K562 (cell line): ENCODE results near the gene KMT2C. TPM values are rescaled to one million over a fixed set of nuclear protein-coding genes. Genes with fewer than 3 reads are reported as not detected.

Experiments
- ATAC-seq: fragments of 200-7000 bp; cut with Tn5 transposase; 3 replicates; pipeline ENCODE4 v1.9.1; 2020; ENCODE audit warnings: moderate library complexity
- BruUV-seq: library from RNA; stranded (reverse); fragments of 400-500 nt; replicated peaks from 2 replicates; lab custom pipeline; 2021; lab: Mats Ljungman, UMichigan
- CTCF ChIA-PET: fragments of 300-600 bp; formaldehyde crosslinking; extraction: SDS; loops from one replicate; lab custom pipeline; 2021; ENCODE audit warnings: low intra/inter-chr PET ratio; lab: Yijun Ruan, JAX
- POLR2A ChIA-PET: fragments of 300-600, 350-650 bp; sonication (Branson Sonifier 250); formaldehyde crosslinking; extraction: SDS; loops from one replicate; lab custom pipeline; 2021; ENCODE audit warnings: antibody characterized with exemption, inconsistent platforms; lab: Yijun Ruan, JAX
- DNase-seq, 4 experiments: peaks; one replicate each; pipeline versions ENCODE4 v3.0.0 to v3.0.0-alpha.2; 2011 to 2018; ENCODE audit warnings: low spot score in 3 of 4, mixed read lengths in 3 of 4; ENCODE audit errors: extremely low read depth in 1 of 4
- FAIRE-seq: peaks from 2 replicates; lab custom pipeline; 2011; peaks lifted over from hg19 to GRCh38; lab: Jason Lieb, UNC
- H2AFZ ChIP-seq: 2 replicates; pipeline ENCODE4 v1.6.0; 2011; ENCODE audit warnings: low read depth, low read length, control low read depth, inconsistent platforms
- H3K27ac ChIP-seq: fragments of 200-600 bp; 3 replicates; pipeline ENCODE4 v1.8.0; 2011; ENCODE audit warnings: low read depth, mild to moderate bottlenecking, control low read depth, inconsistent platforms, low read length, moderate library complexity, mixed read lengths; ENCODE audit errors: extremely low read depth
- H3K27me3 ChIP-seq, 2 experiments: fragments of 300-600 bp in 1 of 2; 2 replicates in 1 of 2; 3 replicates in 1 of 2; pipeline versions ENCODE4 v1.6.0 to v1.8.0; 2011; ENCODE audit warnings: inconsistent platforms in 2 of 2, low read length in 2 of 2, mild to moderate bottlenecking in 1 of 2, mixed read lengths in 1 of 2, moderate library complexity in 1 of 2; ENCODE audit not compliant: control insufficient read depth in 2 of 2, insufficient read depth in 2 of 2
- H3K36me3 ChIP-seq: fragments of 300-600 bp; 3 replicates; pipeline ENCODE4 v1.8.0; 2011; ENCODE audit warnings: mild to moderate bottlenecking, low read length, inconsistent platforms; ENCODE audit not compliant: control insufficient read depth, insufficient read depth
- H3K4me1 ChIP-seq, 2 experiments: fragments of 200-600 bp in 1 of 2; replicated peaks in 1 of 2; 2 replicates in 1 of 2; 3 replicates in 1 of 2; pipeline versions ENCODE4 v1.5.1 to v1.8.0; 2011; ENCODE audit warnings: inconsistent platforms in 2 of 2, low read length in 2 of 2, mild to moderate bottlenecking in 1 of 2, mixed read lengths in 1 of 2, moderate library complexity in 1 of 2; ENCODE audit not compliant: control insufficient read depth in 2 of 2, insufficient read depth in 2 of 2
- H3K4me2 ChIP-seq: 2 replicates; pipeline ENCODE4 v1.6.1; 2011; ENCODE audit warnings: low read length, control low read depth, inconsistent platforms, mixed read lengths; ENCODE audit not compliant: insufficient read depth
- H3K4me3 ChIP-seq: fragments of 200-600 bp; sonication (generic), shearing (Covaris generic); 2 replicates; pipeline ENCODE4 v1.5.1; 2016; ENCODE audit warnings: control low read depth, inconsistent platforms
- H3K79me2 ChIP-seq: fragments of 200-600 bp; 3 replicates; pipeline ENCODE4 v1.8.0; 2011; ENCODE audit warnings: low read length, inconsistent platforms; ENCODE audit not compliant: control insufficient read depth, insufficient read depth
- H3K9ac ChIP-seq, 2 experiments: 2 replicates each; pipeline versions ENCODE4 v1.6.0 to v1.6.1; 2011; ENCODE audit warnings: low read depth in 2 of 2, low read length in 2 of 2, control low read depth in 1 of 2, inconsistent platforms in 1 of 2, mild to moderate bottlenecking in 1 of 2, mixed read lengths in 1 of 2; ENCODE audit not compliant: insufficient read depth in 1 of 2
- H3K9me1 ChIP-seq: one replicate; pipeline ENCODE4 v1.6.0; 2011; ENCODE audit warnings: inconsistent platforms, mild to moderate bottlenecking, low read length, moderate library complexity; ENCODE audit not compliant: control insufficient read depth, insufficient read depth
- H3K9me3 ChIP-seq: replicated peaks from 2 replicates; pipeline ENCODE4 v1.5.1; 2011; ENCODE audit warnings: low read depth, low read length, inconsistent platforms; ENCODE audit not compliant: control insufficient read depth, insufficient read depth
- H4K20me1 ChIP-seq: replicated peaks from 2 replicates; pipeline ENCODE4 v1.6.1; 2011; ENCODE audit warnings: low read length, inconsistent platforms, mixed read lengths; ENCODE audit not compliant: control insufficient read depth, insufficient read depth
- GTF3C2 ChIP-seq: IDR thresholded peaks from 3 replicates; pipeline ENCODE4 v1.6.1; 2011; ENCODE audit warnings: borderline replicate concordance, mild to moderate bottlenecking, moderate library complexity; ENCODE audit not compliant: insufficient read length; ENCODE audit errors: extremely low read depth
- HOXB6 ChIP-seq: fragments of 250-450 bp; sonication (Bioruptor Pico); IDR thresholded peaks from 2 replicates; pipeline ENCODE4 v1.5.1; 2022; ENCODE audit warnings: mild to moderate bottlenecking, borderline replicate concordance
- IRF9 ChIP-seq: fragments of 450-650 bp; IDR thresholded peaks from 2 replicates; pipeline ENCODE4 v1.6.1; 2016; ENCODE audit warnings: missing biosample characterization, missing genetic modification characterization
- POLR3A ChIP-seq: IDR thresholded peaks from 2 replicates; pipeline ENCODE4 v1.6.1; 2011; ENCODE audit warnings: borderline replicate concordance, mild to moderate bottlenecking, moderate library complexity; ENCODE audit not compliant: insufficient read length, insufficient read depth; ENCODE audit errors: extremely low read depth
- POU5F1 ChIP-seq: fragments of 150-350 bp; IDR thresholded peaks from 2 replicates; pipeline ENCODE4 v1.6.1; 2014; ENCODE audit warnings: borderline replicate concordance, low read length, low read depth, mild to moderate bottlenecking; ENCODE audit not compliant: partially characterized antibody
- ZKSCAN1 ChIP-seq: fragments of 150-350 bp; IDR thresholded peaks from 2 replicates; pipeline ENCODE4 v1.6.1; 2016; ENCODE audit warnings: low read depth, low read length
- ZNF695 ChIP-seq: fragments of 450-650 bp; formaldehyde crosslinking; IDR thresholded peaks from 2 replicates; pipeline ENCODE4 v1.4.0; 2020; ENCODE audit warnings: mild to moderate bottlenecking, moderate library complexity
- WGBS: fragments of 100-300 bp; shearing (Covaris generic); methylation state at CpG from one replicate; pipeline ENCODE4 v1.1.6; 2016; ENCODE audit warnings: low coverage, mixed read lengths; ENCODE audit not compliant: insufficient coverage; ENCODE audit errors: missing lambda C conversion rate; 5-methylcytosine and 5-hydroxymethylcytosine counted together
- in situ Hi-C: fragments of 300-500 bp; cut with MboI; formaldehyde crosslinking; loops from 4 replicates; pipeline ENCODE4 v1.15.0; 2018; ENCODE audit warnings: inconsistent platforms, mixed read lengths
- intact Hi-C: fragments of 100-400 bp; cut with micrococcal nuclease; formaldehyde crosslinking; loops from 2 replicates; pipeline ENCODE4 v1.14.2; 2022
- polyA plus RNA-seq, 8 experiments: library from polyadenylated mRNA; depleted of rRNA in 4 of 8; stranded (reverse) in 5 of 8; unstranded in 3 of 8; fragments of >200 nt; fragmentation: Nextera tagmentation in 2 of 8; fragmentation: Illumina TruSeq in 1 of 8; extraction: Ambion mirVana in 2 of 8; extraction: Trizol in 1 of 8; gene quantifications; 2 replicates each; pipeline versions ENCODE4 v1.2.1 to v1.2.3, GENCODE V29; 2011 to 2014; ENCODE audit warnings: inconsistent platforms in 1 of 8, missing spikeins in 1 of 8
- total RNA-seq, 7 experiments: library from RNA; depleted of rRNA in 6 of 7; stranded (reverse); fragments of >200 nt in 6 of 7; fragmentation: Illumina TruSeq in 2 of 7; extraction: Trizol in 2 of 7; gene quantifications; 2 replicates each; pipeline versions ENCODE4 v1.2.1 to v1.2.3, GENCODE V29; 2011 to 2021; ENCODE audit warnings: low replicate concordance in 1 of 7

The KMT2C gene
- total and polyA plus RNA-seq, 9 of the 15 experiments (the other 6 are each of a cell fraction or from before 2014, with no cell fraction given) = 4.9 to 67.8 (median 27.1) TPM

- POLR2A ChIA-PET = interaction anchor here (1.1 kb wide), 1 partner anchor 12 kb away, joined by 3 read pairs; no protein-coding TSS in a partner anchor
- ATAC-seq = no peak
- in situ Hi-C loops = no loop called here
These were observed 332.1 kb downstream of the KMT2C start for GRCh38 chr7:152103691-152104090.

More at GRCh38 chr7:152103691-152104090, 332.1 kb downstream of the KMT2C start:
- DNase-seq (no peak), FAIRE-seq (no peak)
- Histone ChIP-seq H3K9me3 (no peaks in the 10 kb centered on the region), H3K36me3 (peaks cover 25% of the 10 kb centered on the region), H3K4me2 (no peak overlapping the region), H3K27ac (no peak overlapping the region), H3K4me3 (no peak overlapping the region), H3K9me1 (no peaks in the 10 kb centered on the region), H2AFZ (no peak overlapping the region), H3K9ac (no peak overlapping the region), H3K4me1 (0 out of 5 replicates have a peak, but pooled peaks cover 0 to 2% of the 10 kb centered on the region in 2 experiments), H3K27me3 (no peaks in the 10 kb centered on the region), H3K79me2 (no peaks in the 10 kb centered on the region), H4K20me1 (no peaks in the 10 kb centered on the region)
- TF ChIP-seq ZKSCAN1 (no peak), GTF3C2 (no peak), HOXB6 (CRISPR knock-in tag) (no peak), POU5F1 (no peak), POLR3A (no peak), ZNF695 (CRISPR knock-in tag) (no peak), IRF9 (tag) (no peak)
- CTCF ChIA-PET = no interaction called here
- WGBS = 81% methylated on average over 5 of the region's 5 CpGs
- BruUV-seq = no TSS peak
- intact Hi-C loops = no loop called here
